IgD-negative memory B cell (primary cell): ENCODE measurements around the gene STYXL2. TPM values are rescaled to one million over a fixed set of nuclear protein-coding genes. Genes with fewer than 3 reads are reported as not detected.
A peak's percentile ranks its signal among the peaks of the same experiment; 100 is the strongest.

Experiments
- H3K27ac Mint-ChIP-seq, 3 donors: one replicate each; pipeline ENCODE4 v1.8.0; 2020 to 2022; ENCODE audit warnings: mild to moderate bottlenecking in 3 of 3, mixed read lengths in 3 of 3, moderate library complexity in 1 of 3
- H3K27me3 Mint-ChIP-seq: one replicate; pipeline ENCODE4 v1.8.0; 2021; ENCODE audit warnings: mixed read lengths
- H3K36me3 Mint-ChIP-seq: one replicate; pipeline ENCODE4 v1.8.0; 2020; ENCODE audit warnings: mild to moderate bottlenecking, mixed read lengths
- H3K4me1 Mint-ChIP-seq, 3 donors: one replicate each; pipeline ENCODE4 v1.8.0; 2020 to 2022; ENCODE audit warnings: mixed read lengths in 3 of 3, mild to moderate bottlenecking in 1 of 3
- H3K4me3 Mint-ChIP-seq, 4 donors: one replicate each; pipeline ENCODE4 v1.8.0; 2020 to 2022; ENCODE audit warnings: mild to moderate bottlenecking in 4 of 4, mixed read lengths in 4 of 4, moderate library complexity in 3 of 4
- H3K9me3 Mint-ChIP-seq, 3 donors: one replicate each; pipeline ENCODE4 v1.8.0; 2020 to 2021; ENCODE audit warnings: mixed read lengths in 3 of 3, mild to moderate bottlenecking in 1 of 3
- polyA plus RNA-seq: library from polyadenylated mRNA; unstranded; fragments of 300-500 nt; fragmentation: Illumina TruSeq; gene quantifications from one replicate; pipeline ENCODE4 v1.2.3, GENCODE V29; 2021

STYXL2 gene
- polyA plus RNA-seq, 1 donor from 2014 or later, result not detected

DNA sequence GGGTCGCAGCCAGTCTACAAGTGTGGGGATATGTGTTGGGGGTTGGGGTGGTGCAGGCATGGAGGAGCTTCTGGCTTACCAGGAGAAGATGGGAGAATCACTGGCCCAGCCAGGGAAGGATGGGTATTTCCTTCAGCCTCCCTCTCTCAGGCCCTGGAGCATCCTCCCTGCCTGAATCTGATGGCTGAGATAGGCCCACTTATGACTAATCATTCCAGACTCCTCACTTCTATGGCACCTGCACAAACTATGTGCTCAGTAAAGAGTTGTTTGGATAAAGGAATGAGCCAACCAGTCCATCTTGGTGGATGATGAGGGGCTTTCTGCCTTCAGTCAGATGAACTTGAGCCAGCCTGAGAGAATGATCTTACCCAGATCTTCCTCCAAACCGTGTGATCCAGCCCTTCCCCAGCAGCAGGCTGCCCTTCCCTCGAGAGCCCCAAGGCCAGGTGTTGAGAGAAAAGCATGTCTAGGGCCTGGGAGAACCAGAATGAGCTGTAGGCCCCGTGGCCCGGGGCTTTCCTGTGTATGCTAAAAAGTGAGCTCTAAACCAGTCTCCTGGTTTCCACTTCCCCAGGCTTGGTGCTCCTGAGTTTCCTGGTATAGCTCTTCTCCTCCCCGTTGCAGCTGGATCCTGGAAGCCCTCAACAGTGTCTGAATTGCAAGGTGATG is 5.0 kb upstream of the STYXL2 start:
- Mint-ChIP-seq H3K9me3 (no peaks in the 10 kb centered on the region), H3K27me3 (peaks cover 3% of the 10 kb centered on the region), H3K27ac (peak overlapping the region in 2 of 3 donors; percentile 28 to 74), H3K4me3 (peak overlapping the region in 1 of 4 donors; percentile 31), H3K36me3 (no peaks in the 10 kb centered on the region), H3K4me1 (peaks cover 4 to 12% (median 8%) of the 10 kb centered on the region in 3 donors)

DNA sequence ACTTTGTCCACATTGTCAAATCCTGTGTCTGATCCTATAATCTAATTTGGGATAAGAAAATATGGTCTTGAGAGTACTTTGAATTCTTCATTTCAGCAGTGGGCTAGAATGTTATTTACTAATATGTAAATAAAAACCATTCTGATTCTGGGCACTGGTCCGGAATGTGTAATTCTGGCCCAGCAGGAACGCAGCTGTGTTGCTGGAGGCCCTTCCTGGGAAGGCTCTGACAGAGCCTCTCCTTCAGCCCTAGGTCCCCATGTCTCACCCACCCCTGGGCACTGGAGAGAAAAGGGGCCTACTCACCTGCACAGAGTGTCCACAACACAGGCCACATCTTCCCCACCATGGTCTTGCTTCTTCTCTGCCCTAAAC is 3.9 kb upstream of the STYXL2 start:
- H3K27ac Mint-ChIP-seq, result peak overlapping the region in 2 of 3 donors; percentile 37 to 93
- H3K4me3 Mint-ChIP-seq, result peak overlapping the region in 2 of 4 donors; percentile 64 to 70
- peaks cover 4% of the 10 kb centered on the region for H3K27me3 Mint-ChIP-seq
- H3K9me3 Mint-ChIP-seq, result no peaks in the 10 kb centered on the region
- peaks cover 4 to 12% (median 8%) of the 10 kb centered on the region in 3 donors for H3K4me1 Mint-ChIP-seq
- no peaks in the 10 kb centered on the region for H3K36me3 Mint-ChIP-seq

DNA sequence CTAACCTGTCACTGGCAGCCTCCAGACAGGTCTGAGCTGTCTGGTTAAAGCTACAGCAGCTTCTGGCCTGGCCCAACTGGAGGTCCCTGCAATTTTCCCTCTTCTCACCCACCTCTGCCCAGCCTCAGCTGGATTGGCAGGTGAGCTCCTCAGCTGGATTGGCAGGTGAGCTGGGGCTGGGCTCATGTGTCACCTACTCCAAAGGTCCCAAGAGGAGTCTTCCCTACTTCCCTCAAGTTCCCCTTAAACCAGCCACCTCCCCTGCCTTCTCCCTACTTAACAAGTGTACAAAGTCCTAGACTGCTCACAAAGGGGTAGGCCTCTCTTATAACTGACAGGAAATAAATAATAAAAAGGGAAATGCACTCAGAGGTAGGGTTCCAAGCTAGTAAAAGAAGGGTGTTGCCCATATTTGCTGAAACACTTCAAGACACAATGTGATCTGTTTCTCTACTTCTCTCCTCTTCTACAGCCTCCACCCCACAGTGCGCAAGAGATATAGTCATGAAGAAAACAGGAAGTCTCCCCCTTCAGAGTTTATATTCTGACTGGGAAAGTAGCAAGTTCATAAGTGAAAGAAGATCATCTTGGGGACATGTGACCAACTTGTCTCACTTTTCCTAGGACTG is 3.4 kb upstream of the STYXL2 start, which contains the start of gene GPA33:
GPA33 (minus strand) TSS at position 64 of the 629 bp plus-strand sequence. CDS start 90 bp downstream, outside the sequence.
- Mint-ChIP-seq H3K27me3 (peaks cover 4% of the 10 kb centered on the region), H3K4me3 (peak within 1 kb of the TSS in 3 of 4 donors; percentile 38 to 70 (median 64)), H3K9me3 (no peaks in the 10 kb centered on the region), H3K27ac (peak within 1 kb of the TSS; percentile 2 to 93 (median 37)), H3K4me1 (peaks cover 4 to 12% (median 8%) of the 10 kb centered on the region in 3 donors), H3K36me3 (no peaks in the 10 kb centered on the region)

DNA sequence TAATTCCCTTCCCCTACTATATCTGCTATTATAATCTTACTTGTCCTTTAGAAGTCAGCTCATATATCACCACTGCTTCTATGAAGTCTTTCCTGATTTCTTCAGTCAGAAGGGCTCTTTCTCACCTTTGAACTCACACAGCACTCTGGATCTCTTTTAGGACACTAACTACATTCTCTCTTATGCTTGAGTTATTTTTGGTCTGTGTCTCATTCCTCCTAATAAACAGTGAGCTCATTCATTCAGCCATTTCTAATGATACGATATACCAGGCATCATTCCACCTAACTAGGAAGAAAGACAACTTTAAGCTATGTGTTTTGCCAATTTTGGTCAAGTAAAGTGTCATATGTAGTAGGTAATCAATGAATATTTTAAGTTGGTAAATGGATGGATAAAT is 1.2 kb upstream of the STYXL2 start:
- Mint-ChIP-seq H3K27ac (no peak overlapping the region), H3K27me3 (peaks cover 6% of the 10 kb centered on the region), H3K36me3 (no peaks in the 10 kb centered on the region), H3K4me3 (no peak overlapping the region), H3K4me1 (peaks cover 4 to 12% (median 8%) of the 10 kb centered on the region in 3 donors), H3K9me3 (peaks cover 1 to 3% (median 3%) of the 10 kb centered on the region in 3 donors)

DNA sequence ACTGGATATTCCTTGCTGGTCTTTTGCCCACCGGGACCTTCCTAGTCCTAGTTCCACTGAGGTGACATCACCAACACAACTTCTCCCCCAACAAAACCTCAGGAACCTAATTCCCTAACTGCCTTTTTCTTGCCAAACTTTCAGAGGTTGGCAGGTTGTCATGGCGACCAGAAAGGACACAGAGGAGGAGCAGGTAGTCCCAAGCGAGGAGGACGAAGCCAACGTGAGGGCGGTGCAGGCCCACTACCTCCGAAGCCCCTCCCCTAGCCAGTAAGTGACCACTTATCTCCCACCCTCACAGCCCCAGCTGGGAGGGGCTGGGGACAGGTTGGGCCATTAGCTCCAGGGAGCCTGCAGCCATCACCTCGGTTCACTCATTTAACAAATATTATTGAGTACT is 815 bp downstream of the STYXL2 start:
- H3K4me1 Mint-ChIP-seq, result peaks cover 4 to 10% (median 8%) of the 10 kb centered on the region in 3 donors
- H3K27me3 Mint-ChIP-seq, result peaks cover 10% of the 10 kb centered on the region
- peak overlapping the region in 1 of 3 donors; percentile 90 for H3K27ac Mint-ChIP-seq
- no peak overlapping the region for H3K4me3 Mint-ChIP-seq
- H3K36me3 Mint-ChIP-seq, result no peaks in the 10 kb centered on the region
- H3K9me3 Mint-ChIP-seq, result peaks cover 1 to 3% (median 3%) of the 10 kb centered on the region in 3 donors

DNA sequence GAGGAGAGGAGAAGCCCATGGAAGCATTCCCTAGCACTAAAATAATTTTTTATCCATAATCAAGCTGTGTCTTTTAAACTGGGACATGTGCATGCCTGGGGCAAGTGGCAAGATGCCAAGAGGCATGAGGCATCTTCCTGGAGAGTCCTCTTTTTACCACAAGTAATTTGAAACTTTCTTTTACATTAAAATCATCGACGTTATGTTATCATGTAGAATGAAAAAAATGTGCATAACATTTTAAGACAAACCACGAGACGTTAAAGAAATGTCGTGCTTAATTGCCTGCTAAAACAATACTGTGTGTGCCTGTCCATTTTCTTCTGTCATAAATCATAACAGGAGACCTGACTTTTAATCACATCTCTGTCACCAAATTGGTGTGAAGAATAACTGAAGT is 1.5 kb downstream of the STYXL2 start:
- no peaks in the 10 kb centered on the region for H3K36me3 Mint-ChIP-seq
- H3K4me1 Mint-ChIP-seq, result peaks cover 3 to 6% (median 5%) of the 10 kb centered on the region in 3 donors
- peak overlapping the region in 1 of 3 donors; percentile 90 for H3K27ac Mint-ChIP-seq
- H3K9me3 Mint-ChIP-seq, result peaks cover 1 to 3% (median 3%) of the 10 kb centered on the region in 3 donors
- peaks cover 10% of the 10 kb centered on the region for H3K27me3 Mint-ChIP-seq
- no peak overlapping the region for H3K4me3 Mint-ChIP-seq

DNA sequence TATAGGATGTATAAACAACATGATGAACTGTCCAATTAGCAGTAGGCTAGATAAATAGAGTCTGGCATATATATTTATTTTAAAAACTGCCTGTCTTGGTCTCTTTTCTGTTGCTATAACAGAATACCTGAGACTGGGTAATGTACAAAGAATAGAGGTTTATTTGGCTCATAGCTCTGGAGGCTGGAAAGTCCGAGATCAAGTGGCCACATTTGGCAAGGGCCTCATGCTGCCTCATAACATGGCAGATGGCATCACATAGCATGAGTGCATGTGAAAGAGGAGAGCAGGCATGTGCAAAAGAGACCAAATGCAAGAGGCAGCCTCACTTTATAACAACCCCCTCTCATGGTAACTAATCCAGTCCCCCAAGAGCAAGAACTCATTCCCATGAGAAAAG is 6.0 kb downstream of the STYXL2 start:
- Mint-ChIP-seq H3K36me3 (peaks cover 3% of the 10 kb centered on the region), H3K9me3 (peaks cover 1 to 3% (median 3%) of the 10 kb centered on the region in 3 donors), H3K4me3 (no peak overlapping the region), H3K27me3 (peaks cover 17% of the 10 kb centered on the region), H3K4me1 (peaks cover 5 to 9% (median 7%) of the 10 kb centered on the region in 3 donors), H3K27ac (no peak overlapping the region)

DNA sequence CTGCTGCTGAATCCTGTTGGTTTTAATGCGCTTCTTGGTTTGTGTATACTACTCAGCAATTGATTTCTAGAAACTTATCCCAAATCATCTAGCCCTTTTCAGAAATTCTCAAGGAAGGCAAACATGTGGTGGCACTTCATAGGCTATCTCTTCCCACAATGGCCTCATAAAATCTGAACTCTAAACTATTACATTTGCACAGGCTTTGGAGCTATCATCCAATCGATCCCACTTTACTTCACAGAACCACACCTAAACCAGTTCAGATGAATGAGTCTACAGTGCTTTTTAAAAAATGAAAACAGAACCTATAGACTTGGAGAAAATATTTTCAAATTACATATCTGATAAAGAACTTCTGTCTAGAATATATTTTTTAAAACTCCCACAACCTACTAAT is 6.9 kb downstream of the STYXL2 start:
- H3K9me3 Mint-ChIP-seq, result peaks cover 1 to 3% (median 3%) of the 10 kb centered on the region in 3 donors
- peaks cover 23% of the 10 kb centered on the region for H3K27me3 Mint-ChIP-seq
- H3K27ac Mint-ChIP-seq, result no peak overlapping the region
- H3K4me1 Mint-ChIP-seq, result peaks cover 12 to 17% (median 16%) of the 10 kb centered on the region in 3 donors
- peaks cover 3% of the 10 kb centered on the region for H3K36me3 Mint-ChIP-seq
- no peak overlapping the region for H3K4me3 Mint-ChIP-seq

DNA sequence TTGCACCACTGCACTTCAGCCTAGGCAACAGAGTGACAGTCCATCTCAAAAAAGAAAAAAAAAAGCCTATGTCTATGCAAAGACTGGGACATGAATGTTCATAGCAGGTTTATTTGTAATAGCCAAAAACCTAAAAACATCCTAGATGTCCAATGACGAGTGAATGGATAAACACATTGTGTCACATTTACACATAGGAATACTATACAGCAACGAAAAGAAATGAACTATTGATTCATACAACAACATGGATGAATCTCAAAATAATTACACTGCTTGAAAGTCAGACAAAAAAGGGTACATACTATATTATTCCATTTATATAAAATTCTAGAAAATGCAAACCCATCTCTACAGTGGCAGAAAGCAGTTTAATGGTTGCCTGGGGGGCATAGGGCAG is 7.9 kb downstream of the STYXL2 start:
- Mint-ChIP-seq H3K4me1 (peaks cover 12 to 19% (median 17%) of the 10 kb centered on the region in 3 donors), H3K36me3 (peaks cover 3% of the 10 kb centered on the region), H3K9me3 (peaks cover 1 to 3% (median 3%) of the 10 kb centered on the region in 3 donors), H3K4me3 (no peak overlapping the region), H3K27ac (no peak overlapping the region), H3K27me3 (peaks cover 23% of the 10 kb centered on the region)

DNA sequence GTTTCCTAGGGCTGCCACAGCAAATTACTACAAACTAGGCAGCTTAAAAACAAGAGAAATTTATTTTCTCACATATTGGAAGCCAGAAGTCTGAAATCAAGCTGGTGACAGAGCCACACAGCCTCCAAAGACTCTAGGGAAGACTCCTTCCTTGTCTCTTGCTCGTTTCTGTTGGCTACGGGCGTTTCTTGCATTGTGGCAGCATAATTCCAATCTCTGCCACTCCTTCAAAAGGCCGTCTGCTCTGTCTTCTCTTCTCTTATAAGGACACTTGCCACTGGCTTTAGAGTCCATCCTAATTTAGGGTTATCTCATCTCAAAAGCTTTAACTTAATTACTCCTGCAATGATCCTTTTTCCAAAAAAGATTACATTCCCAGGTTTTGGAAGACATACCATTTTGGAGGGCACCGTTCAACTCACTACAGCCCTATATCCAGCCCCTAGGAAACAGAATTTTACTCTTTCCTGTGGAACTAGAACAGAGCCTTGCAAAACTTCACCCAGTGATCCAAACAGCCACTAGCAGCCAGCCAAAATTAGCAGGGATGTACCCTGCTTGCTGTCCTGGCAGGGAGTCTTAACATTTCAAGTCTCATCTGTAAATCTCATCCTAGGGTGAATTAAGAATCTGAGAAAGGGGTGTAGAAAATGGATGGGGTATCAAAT is 9.2 kb downstream of the STYXL2 start:
- no peak overlapping the region for H3K4me3 Mint-ChIP-seq
- peaks cover 3% of the 10 kb centered on the region for H3K36me3 Mint-ChIP-seq
- H3K27me3 Mint-ChIP-seq, result peaks cover 24% of the 10 kb centered on the region
- H3K9me3 Mint-ChIP-seq, result no peaks in the 10 kb centered on the region
- peaks cover 12 to 19% (median 17%) of the 10 kb centered on the region in 3 donors for H3K4me1 Mint-ChIP-seq
- no peak overlapping the region for H3K27ac Mint-ChIP-seq

DNA sequence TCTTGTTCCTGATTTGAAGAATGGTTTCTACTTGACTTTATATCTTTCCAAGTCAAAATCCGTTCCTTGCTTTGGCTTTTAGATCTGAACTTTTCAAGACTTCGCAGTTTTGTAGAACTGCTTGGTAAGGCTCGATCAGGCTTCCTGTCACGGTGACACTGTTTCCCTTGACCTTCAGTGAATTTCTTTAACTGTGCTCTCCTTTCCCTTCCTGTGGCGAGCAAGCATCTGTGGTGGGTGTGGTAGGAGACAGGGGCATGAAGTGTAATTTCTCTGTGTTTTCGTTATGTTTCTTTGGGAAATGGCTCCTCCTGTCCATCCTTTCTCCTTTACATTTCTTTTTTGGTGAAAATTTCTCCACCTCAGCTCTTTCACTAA is 10.4 kb downstream of the STYXL2 start:
- peaks cover 16 to 25% (median 19%) of the 10 kb centered on the region in 3 donors for H3K4me1 Mint-ChIP-seq
- peak overlapping the region in 2 of 4 donors; percentile 47 to 83 for H3K4me3 Mint-ChIP-seq
- H3K27ac Mint-ChIP-seq, result peak overlapping the region in 1 of 3 donors; percentile 16
- H3K9me3 Mint-ChIP-seq, result no peaks in the 10 kb centered on the region
- H3K27me3 Mint-ChIP-seq, result peaks cover 26% of the 10 kb centered on the region
- H3K36me3 Mint-ChIP-seq, result peaks cover 4% of the 10 kb centered on the region

DNA sequence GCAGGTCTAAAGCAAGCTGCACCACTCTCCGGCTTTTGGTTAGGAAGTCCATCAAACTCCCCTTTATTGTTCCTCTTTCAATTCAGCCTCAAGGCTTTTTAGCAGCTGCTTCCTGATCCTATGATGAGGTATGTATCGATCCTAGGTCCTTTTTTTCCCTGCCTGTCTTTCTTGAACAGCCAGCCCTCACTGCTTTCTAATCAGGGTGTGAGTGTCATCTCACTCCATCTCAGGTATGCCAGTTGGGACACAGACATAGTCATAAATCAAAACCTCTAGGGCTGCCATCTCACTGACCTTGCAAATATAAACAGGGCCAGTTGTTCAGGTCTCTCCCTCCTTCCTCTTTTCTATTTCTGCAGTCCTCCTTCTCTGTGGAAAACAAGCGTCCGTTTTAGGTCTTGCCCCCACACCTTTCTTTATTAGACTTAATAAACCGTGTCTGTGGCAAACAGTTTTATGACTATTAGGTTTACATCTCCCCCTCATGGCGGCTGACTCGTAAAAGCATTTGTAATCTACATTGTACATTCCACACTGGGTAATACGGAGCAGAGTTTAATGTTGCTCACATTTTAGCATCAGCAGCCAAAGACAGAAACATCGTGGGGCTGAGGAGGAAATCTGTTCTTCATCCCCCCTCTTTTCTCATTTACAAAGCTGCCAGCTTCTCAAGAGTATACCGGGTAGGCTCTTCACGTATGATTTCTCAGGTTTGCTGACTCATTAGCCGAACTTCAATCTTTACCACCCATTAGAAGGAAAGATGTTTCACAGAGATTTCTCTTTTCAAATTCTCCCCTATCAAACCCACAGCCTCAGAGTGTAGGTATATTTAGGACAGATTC is 11.6 kb downstream of the STYXL2 start:
- Mint-ChIP-seq H3K27me3 (peaks cover 30% of the 10 kb centered on the region), H3K4me3 (peak overlapping the region in 3 of 4 donors; percentile 28 to 83 (median 80)), H3K27ac (peak overlapping the region in 1 of 3 donors; percentile 32), H3K36me3 (peaks cover 4% of the 10 kb centered on the region), H3K9me3 (peaks cover 0 to 6% (median 5%) of the 10 kb centered on the region in 3 donors), H3K4me1 (peaks cover 19 to 34% (median 21%) of the 10 kb centered on the region in 3 donors)

DNA sequence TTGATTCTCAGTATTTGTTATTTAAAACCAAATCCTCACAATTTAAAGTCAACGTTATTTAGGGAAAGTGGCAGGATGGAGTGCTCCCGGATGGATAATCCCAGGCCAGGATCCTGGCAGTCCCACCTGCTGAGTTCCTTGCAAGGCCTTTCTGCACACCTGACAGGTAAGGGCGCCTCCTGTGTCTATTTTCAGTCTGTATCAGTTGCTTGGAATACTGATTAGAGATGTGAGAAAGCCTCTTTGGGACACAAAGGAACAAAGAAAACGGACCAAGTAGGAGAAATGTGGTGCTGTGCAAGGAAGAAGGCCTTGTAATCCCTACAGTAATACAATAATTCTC is 12.2 kb downstream of the STYXL2 start:
- Mint-ChIP-seq H3K4me1 (peaks cover 19 to 37% (median 24%) of the 10 kb centered on the region in 3 donors), H3K27ac (no peak overlapping the region), H3K9me3 (peaks cover 0 to 12% (median 5%) of the 10 kb centered on the region in 3 donors)

DNA sequence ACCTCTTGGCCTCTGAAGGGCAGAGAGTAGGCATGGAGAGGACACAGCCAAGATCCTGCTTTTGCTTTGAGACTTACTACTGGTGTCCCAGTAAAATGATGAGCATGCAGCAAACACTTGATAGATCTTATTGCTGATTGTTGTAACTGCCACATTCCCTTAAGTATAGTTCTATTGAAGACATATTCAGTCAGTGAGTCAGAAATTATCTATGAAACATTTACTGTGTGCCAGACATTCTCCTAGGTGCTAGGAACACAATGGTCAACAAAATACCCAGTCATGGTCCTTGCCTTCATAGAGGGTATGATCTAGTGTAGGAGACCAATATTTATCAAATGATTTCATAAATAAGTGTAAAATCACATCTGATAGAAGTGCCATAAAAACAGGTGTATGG is 13.6 kb downstream of the STYXL2 start:
- H3K4me1 Mint-ChIP-seq, result peaks cover 19 to 37% (median 24%) of the 10 kb centered on the region in 3 donors
- peaks cover 32% of the 10 kb centered on the region for H3K27me3 Mint-ChIP-seq
- no peak overlapping the region for H3K27ac Mint-ChIP-seq
- no peak overlapping the region for H3K4me3 Mint-ChIP-seq
- peaks cover 1% of the 10 kb centered on the region for H3K36me3 Mint-ChIP-seq
- peaks cover 0 to 13% (median 5%) of the 10 kb centered on the region in 3 donors for H3K9me3 Mint-ChIP-seq

More for the DNA sequence above, 12.2 kb downstream of the STYXL2 start:
- Mint-ChIP-seq H3K27me3 (peaks cover 31% of the 10 kb centered on the region), H3K4me3 (no peak overlapping the region), H3K36me3 (peaks cover 1% of the 10 kb centered on the region)
